GM06990 (cell line): ENCODE measurements around the gene CHD6.

ENCODE experiments used
- DNase-seq: peaks from one replicate; pipeline ENCODE4 v3.0.0-alpha.2; 2011; ENCODE audit not compliant: insufficient read length; ENCODE audit errors: extremely low read depth
- H3K27me3 ChIP-seq: replicated peaks from 2 replicates; pipeline ENCODE4 v1.6.0; 2011; ENCODE audit warnings: low read length; ENCODE audit not compliant: control insufficient read depth, insufficient read depth
- H3K36me3 ChIP-seq: 2 replicates; pipeline ENCODE4 v1.5.1; 2011; ENCODE audit warnings: low read length; ENCODE audit not compliant: control insufficient read depth, insufficient read depth
- H3K4me3 ChIP-seq: replicated peaks from 2 replicates; pipeline ENCODE4 v1.5.1; 2011; ENCODE audit warnings: low read depth, mild to moderate bottlenecking, control low read depth, low read length
- CTCF ChIP-seq: IDR thresholded peaks from 2 replicates; pipeline ENCODE4 v1.5.1; 2011; ENCODE audit warnings: low read length, control low read depth, mild to moderate bottlenecking, inconsistent platforms; ENCODE audit not compliant: insufficient read depth, poor library complexity, severe bottlenecking

CHD6 gene

GRCh38 chr20:41617902-41618806 is at the start of gene CHD6:
Gene CHD6, minus strand, starts transcription at chr20:41618377. Its CDS starts 67,040 bp downstream, at chr20:41551337.
- no peak for TF ChIP-seq CTCF
- Histone ChIP-seq H3K4me3 (peak within 1 kb of the TSS; percentile 85), H3K27me3 (no peaks in the 10 kb centered on the region), H3K36me3 (no peaks in the 10 kb centered on the region)
- peak; percentile 98 for DNase-seq

GRCh38 chr20:41664584-41664983 is 46.4 kb upstream of the CHD6 start:
- Histone ChIP-seq H3K36me3 (no peaks in the 10 kb centered on the region), H3K27me3 (no peaks in the 10 kb centered on the region), H3K4me3 (peak overlapping the region; percentile 50)
- DNase-seq, result peak; percentile 13
- no peak for TF ChIP-seq CTCF

GRCh38 chr20:41657655-41658054 is 39.5 kb upstream of the CHD6 start:
- Histone ChIP-seq H3K27me3 (no peaks in the 10 kb centered on the region), H3K36me3 (no peaks in the 10 kb centered on the region), H3K4me3 (no peak overlapping the region)
- DNase-seq, result peak; percentile 15
- no peak for TF ChIP-seq CTCF

GRCh38 chr20:41655962-41656618 is 37.9 kb upstream of the CHD6 start:
- no peak overlapping the region for H3K4me3 ChIP-seq
- no peak for DNase-seq
- no peak for TF ChIP-seq CTCF
- H3K27me3 ChIP-seq, result no peaks in the 10 kb centered on the region
- no peaks in the 10 kb centered on the region for H3K36me3 ChIP-seq

GRCh38 chr20:41654884-41655283 is 36.7 kb upstream of the CHD6 start:
- no peak for DNase-seq
- no peak overlapping the region for H3K4me3 ChIP-seq
- no peaks in the 10 kb centered on the region for H3K36me3 ChIP-seq
- TF ChIP-seq CTCF, result no peak
- H3K27me3 ChIP-seq, result no peaks in the 10 kb centered on the region
